Endodermal cell (in vitro differentiated cells): ENCODE measurements around the gene ANOS1. TPM values are rescaled to one million over a fixed set of nuclear protein-coding genes. Genes with fewer than 3 reads are reported as not detected.

ENCODE experiments used
- DNase-seq: peaks from one replicate; pipeline ENCODE4 v3.0.0-alpha.2; 2017
- H3K27ac ChIP-seq: 2 replicates; pipeline ENCODE4 v1.5.1; 2013; ENCODE audit warnings: mild to moderate bottlenecking, low read depth, low read length, moderate library complexity
- H3K27me3 ChIP-seq: 2 replicates; pipeline ENCODE4 v1.6.1; 2013; ENCODE audit warnings: mild to moderate bottlenecking, low read length, moderate library complexity; ENCODE audit not compliant: insufficient read depth, control insufficient read depth, poor library complexity, severe bottlenecking
- H3K36me3 ChIP-seq: 2 replicates; pipeline ENCODE4 v1.7.0; 2013; ENCODE audit warnings: mild to moderate bottlenecking, low read length, moderate library complexity; ENCODE audit not compliant: control insufficient read depth, insufficient read depth
- H3K4me1 ChIP-seq: one replicate; pipeline ENCODE4 v1.7.0; 2013; ENCODE audit warnings: low read length; ENCODE audit not compliant: control insufficient read depth, insufficient read depth
- H3K4me3 ChIP-seq: 2 replicates; pipeline ENCODE4 v1.5.1; 2013; ENCODE audit warnings: mild to moderate bottlenecking, low read length, moderate library complexity
- H3K9ac ChIP-seq: 2 replicates; pipeline ENCODE4 v1.6.1; 2013; ENCODE audit warnings: mild to moderate bottlenecking, low read length, moderate library complexity; ENCODE audit not compliant: poor library complexity, severe bottlenecking; ENCODE audit errors: extremely low read depth
- H3K9me3 ChIP-seq: 2 replicates; pipeline ENCODE4 v1.6.1; 2013; ENCODE audit warnings: mild to moderate bottlenecking, low read length, moderate library complexity; ENCODE audit not compliant: control insufficient read depth
- H3K27ac Mint-ChIP-seq: 2 replicates; pipeline ENCODE4 v1.8.0; 2020; ENCODE audit warnings: mixed read lengths
- H3K27me3 Mint-ChIP-seq: 2 replicates; pipeline ENCODE4 v1.8.0; 2021; ENCODE audit warnings: mild to moderate bottlenecking, mixed read lengths; ENCODE audit not compliant: insufficient read depth
- H3K36me3 Mint-ChIP-seq: 2 replicates; pipeline ENCODE4 v1.8.0; 2020; ENCODE audit warnings: low read depth, mixed read lengths
- H3K4me1 Mint-ChIP-seq: 2 replicates; pipeline ENCODE4 v1.8.0; 2020; ENCODE audit warnings: mixed read lengths
- H3K4me3 Mint-ChIP-seq: 2 replicates; pipeline ENCODE4 v1.8.0; 2020; ENCODE audit warnings: mild to moderate bottlenecking, moderate library complexity, mixed read lengths
- H3K9me3 Mint-ChIP-seq: 2 replicates; pipeline ENCODE4 v1.8.0; 2020; ENCODE audit warnings: mild to moderate bottlenecking, mixed read lengths
- WGBS, 2 experiments: methylation state at CpG; one replicate each; pipeline versions ENCODE4 v1.1.5 to v1.1.7; 2013; ENCODE audit warnings: missing lambda C conversion rate in 2 of 2, mixed read lengths in 1 of 2; ENCODE audit not compliant: insufficient coverage in 1 of 2, insufficient read length in 1 of 2; 5-methylcytosine and 5-hydroxymethylcytosine counted together
- total RNA-seq, 2 donors: library from RNA; stranded (reverse); fragmentation: NEBNext Ultra II Directional in 1 of 2; extraction: Animal tissue kit (Norgen Biotek cat#: 25700) in 1 of 2; gene quantifications; 2 replicates in 1 of 2; 3 replicates in 1 of 2; pipeline ENCODE4 v1.2.1, GENCODE V29; 2021
- TF ChIP-seq, protein P1 (sequence below): fragments of 200-600 bp; sonication (generic); conservative IDR thresholded peaks from 2 replicates; pipeline ENCODE4 v1.5.0; 2021; ENCODE audit warnings: antibody characterized with exemption, mild to moderate bottlenecking

The ANOS1 gene
- total RNA-seq, 2 donors from 2014 or later: 7.1 to 57.4 TPM

DNA sequence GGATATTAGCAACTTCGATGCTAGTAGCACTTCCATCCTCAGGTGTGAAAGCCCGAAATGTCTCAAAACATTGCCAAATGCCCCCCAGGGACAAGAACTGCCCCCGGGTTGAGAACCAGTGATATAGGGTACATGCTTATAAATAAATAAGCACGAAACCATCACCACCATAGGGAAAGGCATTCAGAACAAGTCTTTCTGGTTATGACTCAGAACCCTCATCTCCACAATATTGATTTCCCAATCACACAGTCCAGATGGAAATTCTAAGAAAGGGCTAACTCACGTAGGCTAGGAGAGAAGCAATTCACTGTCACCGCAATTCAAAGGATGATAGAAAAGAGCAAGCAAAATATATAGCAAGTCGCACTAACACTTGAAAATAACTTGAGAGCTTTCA lies 84.8 kb downstream of the ANOS1 start:
- peaks cover 30% of the 10 kb centered on the region for H3K4me1 Mint-ChIP-seq
- H3K27ac ChIP-seq: no peak overlapping the region
- no peak for DNase-seq
- H3K4me3 Mint-ChIP-seq: no peak overlapping the region
- H3K4me3 ChIP-seq: no peak overlapping the region
- 91% methylated on average over 5 of the region's 7 CpGs; no CpG with 5 or more reads in 1 of the 2 experiments for WGBS, 2 experiments
- H3K9me3 ChIP-seq: peaks cover 13% of the 10 kb centered on the region
- peaks cover 3% of the 10 kb centered on the region for H3K4me1 ChIP-seq
- no peak overlapping the region for H3K27ac Mint-ChIP-seq
- H3K27me3 Mint-ChIP-seq: no peaks in the 10 kb centered on the region
- peaks cover 7% of the 10 kb centered on the region for H3K36me3 ChIP-seq
- no peak overlapping the region for H3K9ac ChIP-seq
- peaks cover 29% of the 10 kb centered on the region for H3K36me3 Mint-ChIP-seq
- H3K9me3 Mint-ChIP-seq: peaks cover 25% of the 10 kb centered on the region
- no peaks in the 10 kb centered on the region for H3K27me3 ChIP-seq
- TF ChIP-seq, protein P1, sequence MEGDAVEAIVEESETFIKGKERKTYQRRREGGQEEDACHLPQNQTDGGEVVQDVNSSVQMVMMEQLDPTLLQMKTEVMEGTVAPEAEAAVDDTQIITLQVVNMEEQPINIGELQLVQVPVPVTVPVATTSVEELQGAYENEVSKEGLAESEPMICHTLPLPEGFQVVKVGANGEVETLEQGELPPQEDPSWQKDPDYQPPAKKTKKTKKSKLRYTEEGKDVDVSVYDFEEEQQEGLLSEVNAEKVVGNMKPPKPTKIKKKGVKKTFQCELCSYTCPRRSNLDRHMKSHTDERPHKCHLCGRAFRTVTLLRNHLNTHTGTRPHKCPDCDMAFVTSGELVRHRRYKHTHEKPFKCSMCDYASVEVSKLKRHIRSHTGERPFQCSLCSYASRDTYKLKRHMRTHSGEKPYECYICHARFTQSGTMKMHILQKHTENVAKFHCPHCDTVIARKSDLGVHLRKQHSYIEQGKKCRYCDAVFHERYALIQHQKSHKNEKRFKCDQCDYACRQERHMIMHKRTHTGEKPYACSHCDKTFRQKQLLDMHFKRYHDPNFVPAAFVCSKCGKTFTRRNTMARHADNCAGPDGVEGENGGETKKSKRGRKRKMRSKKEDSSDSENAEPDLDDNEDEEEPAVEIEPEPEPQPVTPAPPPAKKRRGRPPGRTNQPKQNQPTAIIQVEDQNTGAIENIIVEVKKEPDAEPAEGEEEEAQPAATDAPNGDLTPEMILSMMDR: no peak

DNA sequence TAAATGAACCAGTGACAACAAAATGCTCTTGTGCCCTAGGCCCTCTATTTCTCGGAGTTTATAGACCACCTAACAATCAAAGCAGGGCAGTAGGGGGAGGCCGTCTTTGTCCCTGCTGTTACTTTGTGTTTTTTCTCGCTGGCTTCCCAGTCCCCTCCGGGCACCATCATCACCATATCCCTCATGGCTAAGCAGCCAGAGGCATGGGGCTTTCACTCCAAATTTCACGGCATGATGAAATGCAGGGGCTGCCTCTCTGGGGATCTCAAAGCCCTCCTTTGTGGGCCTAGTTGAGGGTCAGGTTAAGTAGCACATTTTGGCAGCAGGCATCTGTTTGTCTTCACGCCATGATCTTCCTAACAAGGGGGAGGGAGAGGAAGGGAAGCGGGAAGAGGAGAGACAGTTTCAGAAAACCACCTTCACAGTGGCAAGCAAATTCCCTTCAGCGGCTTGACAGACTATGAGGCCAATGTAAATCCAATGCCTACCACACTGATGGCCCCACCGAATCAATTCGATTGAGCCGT lies 91.9 kb downstream of the ANOS1 start:
- TF ChIP-seq, protein P1: no peak
- Histone ChIP-seq H3K36me3 (peaks cover 3% of the 10 kb centered on the region), H3K4me3 (no peak overlapping the region), H3K9me3 (peaks cover 8% of the 10 kb centered on the region), H3K4me1 (peaks cover 3% of the 10 kb centered on the region), H3K27ac (peak overlapping the region; percentile 32), H3K9ac (no peak overlapping the region), H3K27me3 (no peaks in the 10 kb centered on the region)
- Mint-ChIP-seq H3K36me3 (peaks cover 13% of the 10 kb centered on the region), H3K4me1 (peaks cover 49% of the 10 kb centered on the region), H3K27me3 (no peaks in the 10 kb centered on the region), H3K27ac (peak overlapping the region; percentile 88), H3K9me3 (peaks cover 16% of the 10 kb centered on the region), H3K4me3 (no peak overlapping the region)
- no peak for DNase-seq
- WGBS, 2 experiments: 74% methylated on average over 10 of the region's 11 CpGs; no CpG with 5 or more reads in 1 of the 2 experiments

GRCh38 chrX:8636497-8636896 lies 95.4 kb downstream of the ANOS1 start:
- no peaks in the 10 kb centered on the region for H3K36me3 ChIP-seq
- Mint-ChIP-seq H3K27ac (no peak overlapping the region), H3K4me3 (no peak overlapping the region), H3K36me3 (peaks cover 2% of the 10 kb centered on the region), H3K9me3 (no peaks in the 10 kb centered on the region), H3K4me1 (peaks cover 44% of the 10 kb centered on the region), H3K27me3 (no peaks in the 10 kb centered on the region)
- no peaks in the 10 kb centered on the region for H3K9me3 ChIP-seq
- no peak overlapping the region for H3K9ac ChIP-seq
- H3K4me3 ChIP-seq: no peak overlapping the region
- TF ChIP-seq, protein P1: no peak
- no peak overlapping the region for H3K27ac ChIP-seq
- H3K4me1 ChIP-seq: no peaks in the 10 kb centered on the region
- no peaks in the 10 kb centered on the region for H3K27me3 ChIP-seq
- no peak for DNase-seq
